Neural progenitor cell (in vitro differentiated cells): ENCODE results near the gene RARG. TPM values are rescaled to one million over a fixed set of nuclear protein-coding genes. Genes with fewer than 3 reads are reported as not detected.

ENCODE experiments used
- DNase-seq: peaks from one replicate; pipeline ENCODE4 v3.0.0-alpha.2; 2016; ENCODE audit warnings: low spot score
- H2AFZ ChIP-seq: fragments of 200-600 bp; sonication (generic); replicated peaks from 2 replicates; pipeline ENCODE4 v1.6.1; 2016; ENCODE audit warnings: antibody characterized with exemption
- H3F3A ChIP-seq: fragments of 200-600 bp; sonication (generic); 2 replicates; pipeline ENCODE4 v1.6.1; 2016; ENCODE audit warnings: antibody characterized with exemption, low read depth
- H3K27ac ChIP-seq: fragments of 200-600 bp; sonication (generic); 2 replicates; pipeline ENCODE4 v1.5.1; 2016; ENCODE audit warnings: mild to moderate bottlenecking
- H3K27me3 ChIP-seq: fragments of 200-600 bp; sonication (generic); 2 replicates; pipeline ENCODE4 v1.6.1; 2016; ENCODE audit warnings: mild to moderate bottlenecking, moderate library complexity
- H3K36me3 ChIP-seq: fragments of 200-600 bp; sonication (generic); 2 replicates; pipeline ENCODE4 v1.5.1; 2016
- H3K4me1 ChIP-seq: fragments of 200-600 bp; sonication (generic); 2 replicates; pipeline ENCODE4 v1.6.1; 2016; ENCODE audit warnings: mixed run types
- H3K4me2 ChIP-seq: fragments of 200-600 bp; sonication (generic); 2 replicates; pipeline ENCODE4 v1.6.1; 2016
- H3K4me3 ChIP-seq: fragments of 200-600 bp; sonication (generic); 2 replicates; pipeline ENCODE4 v1.5.1; 2016
- H3K79me2 ChIP-seq: fragments of 200-600 bp; sonication (generic); 2 replicates; pipeline ENCODE4 v1.6.1; 2016; ENCODE audit warnings: low read depth
- H3K9ac ChIP-seq: fragments of 200-600 bp; sonication (generic); 2 replicates; pipeline ENCODE4 v1.6.1; 2016
- H3K9me3 ChIP-seq: fragments of 200-600 bp; sonication (generic); 2 replicates; pipeline ENCODE4 v1.5.1; 2016; ENCODE audit warnings: low read depth
- H4K20me1 ChIP-seq: fragments of 200-600 bp; sonication (generic); 2 replicates; pipeline ENCODE4 v1.6.1; 2016; ENCODE audit warnings: low read depth
- H3K27ac Mint-ChIP-seq: 3 replicates; pipeline ENCODE4 v1.8.0; 2021; ENCODE audit warnings: mixed read lengths
- H3K27me3 Mint-ChIP-seq: 2 replicates; pipeline ENCODE4 v1.8.0; 2022; ENCODE audit warnings: low read depth, mild to moderate bottlenecking, inconsistent platforms, moderate library complexity, mixed read lengths; ENCODE audit not compliant: insufficient read depth
- H3K36me3 Mint-ChIP-seq: 3 replicates; pipeline ENCODE4 v1.8.0; 2021; ENCODE audit warnings: mixed read lengths
- H3K4me1 Mint-ChIP-seq: 3 replicates; pipeline ENCODE4 v1.8.0; 2021; ENCODE audit warnings: mixed read lengths
- H3K4me3 Mint-ChIP-seq: 3 replicates; pipeline ENCODE4 v1.8.0; 2021; ENCODE audit warnings: mild to moderate bottlenecking, moderate library complexity, mixed read lengths
- H3K9me3 Mint-ChIP-seq: 3 replicates; pipeline ENCODE4 v1.8.0; 2020; ENCODE audit warnings: mixed read lengths
- CTCF ChIP-seq: fragments of 200-600 bp; sonication (generic); IDR thresholded peaks from 2 replicates; pipeline ENCODE4 v1.5.1; 2017; ENCODE audit warnings: antibody characterized with exemption, mild to moderate bottlenecking
- EZH2 ChIP-seq: fragments of 200-600 bp; sonication (generic); IDR thresholded peaks from 2 replicates; pipeline ENCODE4 v1.6.1; 2017; ENCODE audit warnings: antibody characterized with exemption, mild to moderate bottlenecking, moderate library complexity
- EZH2phosphoT487 ChIP-seq: fragments of 200-600 bp; sonication (generic); IDR thresholded peaks from 2 replicates; pipeline ENCODE4 v1.6.1; 2017; ENCODE audit warnings: antibody characterized with exemption
- total RNA-seq: library from RNA; depleted of rRNA; stranded (reverse); fragments of >200 nt; gene quantifications from 2 replicates; pipeline ENCODE4 v1.2.3, GENCODE V29; 2015; ENCODE audit warnings: low replicate concordance

Gene RARG
- total RNA-seq, 1 donor from 2014 or later = 17.0 TPM

GRCh38 chr12:53176750-53177149, 55.3 kb downstream of the RARG start:
- Mint-ChIP-seq H3K36me3 (peaks cover 1% of the 10 kb centered on the region), H3K9me3 (no peaks in the 10 kb centered on the region), H3K4me1 (peaks cover 32% of the 10 kb centered on the region), H3K27me3 (peaks cover 10% of the 10 kb centered on the region), H3K27ac (no peak overlapping the region), H3K4me3 (no peak overlapping the region)
- no peak overlapping the region for H2AFZ ChIP-seq
- peaks cover 24% of the 10 kb centered on the region for H3K4me1 ChIP-seq
- H3F3A ChIP-seq = peaks cover 48% of the 10 kb centered on the region
- H4K20me1 ChIP-seq = peaks cover 9% of the 10 kb centered on the region
- no peak overlapping the region for H3K4me2 ChIP-seq
- H3K79me2 ChIP-seq = peaks cover 10% of the 10 kb centered on the region
- no peak overlapping the region for H3K9ac ChIP-seq
- H3K36me3 ChIP-seq = no peaks in the 10 kb centered on the region
- no peaks in the 10 kb centered on the region for H3K9me3 ChIP-seq
- peaks cover 57% of the 10 kb centered on the region for H3K27me3 ChIP-seq
- H3K27ac ChIP-seq = no peak overlapping the region
- TF ChIP-seq EZH2 = no peak
- no peak for TF ChIP-seq EZH2phosphoT487
- no peak for TF ChIP-seq CTCF
- DNase-seq = no peak
- H3K4me3 ChIP-seq = no peak overlapping the region

- peaks cover 57% of the 10 kb centered on the region for H3K27me3 ChIP-seq
- no peak overlapping the region for H2AFZ ChIP-seq
- peaks cover 6% of the 10 kb centered on the region for H3K79me2 ChIP-seq
- peaks cover 31% of the 10 kb centered on the region for H3F3A ChIP-seq
- H3K9ac ChIP-seq = no peak overlapping the region
- no peak overlapping the region for H3K4me3 ChIP-seq
- DNase-seq = peak; percentile 59
- H3K36me3 ChIP-seq = no peaks in the 10 kb centered on the region
- Mint-ChIP-seq H3K9me3 (no peaks in the 10 kb centered on the region), H3K27ac (peak overlapping the region; percentile 40), H3K27me3 (peaks cover 6% of the 10 kb centered on the region), H3K36me3 (peaks cover 4% of the 10 kb centered on the region), H3K4me3 (no peak overlapping the region), H3K4me1 (peaks cover 26% of the 10 kb centered on the region)
- no peak overlapping the region for H3K4me2 ChIP-seq
- peak; percentile 52 for TF ChIP-seq CTCF
- no peak for TF ChIP-seq EZH2phosphoT487
- no peak for TF ChIP-seq EZH2
- no peaks in the 10 kb centered on the region for H3K9me3 ChIP-seq
- peaks cover 21% of the 10 kb centered on the region for H3K4me1 ChIP-seq
- no peak overlapping the region for H3K27ac ChIP-seq
- peaks cover 9% of the 10 kb centered on the region for H4K20me1 ChIP-seq
Measured at GRCh38 chr12:53174881-53175491, 57.0 kb downstream of the RARG start.

- Histone ChIP-seq H3K9ac (no peak overlapping the region), H3F3A (peaks cover 18% of the 10 kb centered on the region), H3K4me1 (peaks cover 12% of the 10 kb centered on the region), H3K9me3 (no peaks in the 10 kb centered on the region), H3K4me3 (no peak overlapping the region), H3K4me2 (no peak overlapping the region), H4K20me1 (peaks cover 9% of the 10 kb centered on the region), H2AFZ (no peak overlapping the region), H3K27ac (no peak overlapping the region), H3K36me3 (no peaks in the 10 kb centered on the region), H3K27me3 (peaks cover 53% of the 10 kb centered on the region), H3K79me2 (no peaks in the 10 kb centered on the region)
- DNase-seq = no peak
- H3K36me3 Mint-ChIP-seq = peaks cover 4% of the 10 kb centered on the region
- no peak overlapping the region for H3K4me3 Mint-ChIP-seq
- peaks cover 6% of the 10 kb centered on the region for H3K27me3 Mint-ChIP-seq
- TF ChIP-seq EZH2 (no peak), EZH2phosphoT487 (no peak), CTCF (no peak)
- H3K27ac Mint-ChIP-seq = no peak overlapping the region
- H3K4me1 Mint-ChIP-seq = peaks cover 16% of the 10 kb centered on the region
- H3K9me3 Mint-ChIP-seq = no peaks in the 10 kb centered on the region
Measured at GRCh38 chr12:53173085-53173715, 58.8 kb downstream of the RARG start.
